SK-N-SH (cell line): Measurements from ENCODE around the gene TMEM51. TPM values are rescaled to one million over a fixed set of nuclear protein-coding genes. Genes with fewer than 3 reads are reported as not detected.

Experiments
- CTCF ChIA-PET: fragments of 300-600, 350-600 bp; formaldehyde crosslinking; extraction: SDS; loops from one replicate; lab custom pipeline; 2021; lab: Yijun Ruan, JAX
- POLR2A ChIA-PET: fragments of 350-600 bp; sonication (Branson Sonifier 250); formaldehyde crosslinking; extraction: SDS; loops from one replicate; lab custom pipeline; 2020; ENCODE audit warnings: antibody characterized with exemption, inconsistent platforms; lab: Yijun Ruan, JAX
- DNase-seq: peaks from one replicate; pipeline ENCODE4 v3.0.0; 2012
- H2AFZ ChIP-seq: fragments of 200-600 bp; sonication (generic); 2 replicates; pipeline ENCODE4 v1.8.1; 2016; ENCODE audit warnings: antibody characterized with exemption, mild to moderate bottlenecking, low read depth
- H3F3A ChIP-seq: fragments of 200-600 bp; sonication (generic); replicated peaks from 2 replicates; pipeline ENCODE3; 2016; ENCODE audit warnings: antibody characterized with exemption, mild to moderate bottlenecking; ENCODE audit not compliant: insufficient read depth
- H3K27ac ChIP-seq, 2 experiments: fragments of 200-500 bp in 1 of 2; fragments of 200-600 bp in 1 of 2; sonication (Bioruptor generic) in 1 of 2; sonication (generic), shearing (Covaris generic) in 1 of 2; 2 replicates each; pipeline versions ENCODE4 v1.5.1 to v1.6.1; 2014 to 2016; ENCODE audit warnings: low read depth in 2 of 2, inconsistent platforms in 1 of 2, low read length in 1 of 2, mild to moderate bottlenecking in 1 of 2, mixed read lengths in 1 of 2
- H3K27me3 ChIP-seq: fragments of 200-600 bp; sonication (generic), shearing (Covaris generic); 2 replicates; pipeline ENCODE4 v1.6.1; 2016; ENCODE audit warnings: mixed run types; ENCODE audit not compliant: insufficient read depth
- H3K36me3 ChIP-seq, 2 experiments: fragments of 200-500 bp in 1 of 2; fragments of 200-600 bp in 1 of 2; sonication (Bioruptor generic) in 1 of 2; sonication (generic) in 1 of 2; replicated peaks in 1 of 2; 2 replicates each; pipeline versions ENCODE3 to v1.5.1; 2014 to 2016; ENCODE audit warnings: low read length in 1 of 2, mild to moderate bottlenecking in 1 of 2; ENCODE audit not compliant: insufficient read depth in 2 of 2, control insufficient read depth in 1 of 2
- H3K4me1 ChIP-seq, 2 experiments: fragments of 200-500 bp in 1 of 2; fragments of 200-600 bp in 1 of 2; sonication (Bioruptor generic) in 1 of 2; sonication (generic), shearing (Covaris generic) in 1 of 2; 2 replicates each; pipeline versions ENCODE4 v1.5.1 to v1.6.1; 2014 to 2016; ENCODE audit warnings: low read depth in 1 of 2, low read length in 1 of 2, mixed run types in 1 of 2; ENCODE audit not compliant: insufficient read depth in 2 of 2, control insufficient read depth in 1 of 2
- H3K4me2 ChIP-seq: fragments of 200-600 bp; sonication (generic), shearing (Covaris generic); 2 replicates; pipeline ENCODE4 v1.6.1; 2017; ENCODE audit warnings: mixed run types
- H3K4me3 ChIP-seq, 2 experiments: fragments of 200-500 bp in 1 of 2; fragments of 200-600 bp in 1 of 2; sonication (Bioruptor generic) in 1 of 2; sonication (generic), shearing (Covaris generic) in 1 of 2; 2 replicates each; pipeline versions ENCODE4 v1.5.1 to v1.8.1; 2014 to 2016; ENCODE audit warnings: low read depth in 2 of 2, inconsistent platforms in 1 of 2, low read length in 1 of 2, mild to moderate bottlenecking in 1 of 2, mixed read lengths in 1 of 2, moderate library complexity in 1 of 2
- H3K79me2 ChIP-seq: fragments of 200-600 bp; sonication (generic); 2 replicates; pipeline ENCODE4 v1.8.1; 2017; ENCODE audit warnings: mild to moderate bottlenecking; ENCODE audit not compliant: insufficient read depth
- H3K9ac ChIP-seq: fragments of 200-600 bp; sonication (generic); 2 replicates; pipeline ENCODE4 v1.6.1; 2017; ENCODE audit warnings: mixed run types
- H3K9me2 ChIP-seq: fragments of 200-600 bp; sonication (generic); 2 replicates; pipeline ENCODE4 v1.6.1; 2017; ENCODE audit warnings: mixed run types
- H3K9me3 ChIP-seq: fragments of 200-600 bp; sonication (generic); 2 replicates; pipeline ENCODE4 v1.6.1; 2017; ENCODE audit warnings: mixed run types, mild to moderate bottlenecking, moderate library complexity
- H4K20me1 ChIP-seq: fragments of 200-600 bp; sonication (generic); 2 replicates; pipeline ENCODE4 v1.6.1; 2017; ENCODE audit warnings: mild to moderate bottlenecking, mixed run types; ENCODE audit not compliant: insufficient read depth
- FOSL2 ChIP-seq: IDR thresholded peaks from 2 replicates; pipeline ENCODE4 v1.4.0; 2012; ENCODE audit warnings: low read depth, mild to moderate bottlenecking, moderate library complexity, borderline replicate concordance
- FOXJ3 ChIP-seq: sonication (generic); formaldehyde crosslinking; IDR thresholded peaks from 2 replicates; pipeline ENCODE4 v1.5.1; 2020; ENCODE audit warnings: mild to moderate bottlenecking, missing genetic modification reagents
- FOXM1 ChIP-seq: IDR thresholded peaks from 2 replicates; pipeline ENCODE4 v1.4.0; 2012; ENCODE audit warnings: low read depth, mild to moderate bottlenecking
- GABPA ChIP-seq: IDR thresholded peaks from 2 replicates; pipeline ENCODE4 v1.4.0; 2012; ENCODE audit warnings: low read depth, mild to moderate bottlenecking
- JUND ChIP-seq: IDR thresholded peaks from 2 replicates; pipeline ENCODE4 v1.4.0; 2012
- MEF2A ChIP-seq: IDR thresholded peaks from 2 replicates; pipeline ENCODE4 v1.4.0; 2012; ENCODE audit warnings: low read depth, borderline replicate concordance
- NFIC ChIP-seq: IDR thresholded peaks from 2 replicates; pipeline ENCODE4 v1.4.0; 2012; ENCODE audit warnings: borderline replicate concordance
- RFX5 ChIP-seq: IDR thresholded peaks from 2 replicates; pipeline ENCODE4 v1.6.1; 2012; ENCODE audit warnings: mild to moderate bottlenecking, improper control_type of control experiment, low read length
- SIN3A ChIP-seq: IDR thresholded peaks from 2 replicates; pipeline ENCODE4 v1.6.1; 2012; ENCODE audit warnings: low read depth, mild to moderate bottlenecking, low read length, moderate library complexity, borderline replicate concordance
- USF2 ChIP-seq: fragments of 150-350 bp; IDR thresholded peaks from 2 replicates; pipeline ENCODE4 v1.6.1; 2017; ENCODE audit warnings: antibody characterized with exemption, low read length, low read depth, borderline replicate concordance
- WGBS: methylation state at CpG from one replicate; pipeline ENCODE4 v1.1.6; 2017; ENCODE audit warnings: low lambda C conversion rate; 5-methylcytosine and 5-hydroxymethylcytosine counted together
- polyA plus RNA-seq, 3 experiments: library from polyadenylated mRNA; depleted of rRNA; stranded (reverse); fragments of >200 nt; gene quantifications; 2 replicates each; pipeline ENCODE4 v1.2.3, GENCODE V29; 2012
- TF ChIP-seq, protein P1 (sequence below): fragments of 200-600 bp; sonication (generic); IDR thresholded peaks from 2 replicates; pipeline ENCODE4 v1.6.1; 2017; ENCODE audit warnings: antibody characterized with exemption, mild to moderate bottlenecking, moderate library complexity
- TF ChIP-seq, protein P2 (sequence below): IDR thresholded peaks from 2 replicates; pipeline ENCODE4 v1.6.1; 2012; ENCODE audit warnings: mild to moderate bottlenecking, low read depth, low read length, moderate library complexity
- TF ChIP-seq, protein P3 (sequence below): IDR thresholded peaks from 2 replicates; pipeline ENCODE4 v1.4.0; 2012; ENCODE audit warnings: low read depth

Gene TMEM51
- polyA plus RNA-seq, 1 of the 3 experiments (the other 2 are of a cell fraction) = 25.6 TPM

- Histone ChIP-seq H3K4me2 (no peak overlapping the region), H3K27ac (peak overlapping the region in 1 of 2 experiments; percentile 78; a peak in 2 of 4 replicates), H3K9me2 (no peaks in the 10 kb centered on the region), H3K27me3 (no peaks in the 10 kb centered on the region), H3K4me1 (peaks cover 11 to 13% of the 10 kb centered on the region in 2 experiments; a peak in 2 of 4 replicates), H2AFZ (no peak overlapping the region), H3F3A (peaks cover 6% of the 10 kb centered on the region), H3K79me2 (peaks cover 1% of the 10 kb centered on the region; the same call in 1 of the 2 replicates), H4K20me1 (no peaks in the 10 kb centered on the region), H3K4me3 (no peak overlapping the region), H3K36me3 (no peaks in the 10 kb centered on the region), H3K9ac (no peak overlapping the region), H3K9me3 (no peaks in the 10 kb centered on the region)
- ChIA-PET CTCF (interaction anchor here (1.5 kb wide), 2 partner anchors 105 to 138 kb away, joined by 3 to 4 read pairs; no protein-coding TSS in a partner anchor), POLR2A (interaction anchor here (0.7 kb wide), 1 partner anchor 15 kb away, joined by 3 read pairs; no protein-coding TSS in a partner anchor)
- 74% methylated on average over 3 of the region's 3 CpGs for WGBS
- DNase-seq = no peak
- TF ChIP-seq, protein P1, sequence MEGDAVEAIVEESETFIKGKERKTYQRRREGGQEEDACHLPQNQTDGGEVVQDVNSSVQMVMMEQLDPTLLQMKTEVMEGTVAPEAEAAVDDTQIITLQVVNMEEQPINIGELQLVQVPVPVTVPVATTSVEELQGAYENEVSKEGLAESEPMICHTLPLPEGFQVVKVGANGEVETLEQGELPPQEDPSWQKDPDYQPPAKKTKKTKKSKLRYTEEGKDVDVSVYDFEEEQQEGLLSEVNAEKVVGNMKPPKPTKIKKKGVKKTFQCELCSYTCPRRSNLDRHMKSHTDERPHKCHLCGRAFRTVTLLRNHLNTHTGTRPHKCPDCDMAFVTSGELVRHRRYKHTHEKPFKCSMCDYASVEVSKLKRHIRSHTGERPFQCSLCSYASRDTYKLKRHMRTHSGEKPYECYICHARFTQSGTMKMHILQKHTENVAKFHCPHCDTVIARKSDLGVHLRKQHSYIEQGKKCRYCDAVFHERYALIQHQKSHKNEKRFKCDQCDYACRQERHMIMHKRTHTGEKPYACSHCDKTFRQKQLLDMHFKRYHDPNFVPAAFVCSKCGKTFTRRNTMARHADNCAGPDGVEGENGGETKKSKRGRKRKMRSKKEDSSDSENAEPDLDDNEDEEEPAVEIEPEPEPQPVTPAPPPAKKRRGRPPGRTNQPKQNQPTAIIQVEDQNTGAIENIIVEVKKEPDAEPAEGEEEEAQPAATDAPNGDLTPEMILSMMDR = no peak
- TF ChIP-seq SIN3A (no peak), FOXJ3 (CRISPR knock-in tag) (no peak), JUND (no peak), GABPA (no peak), FOXM1 (no peak)
- TF ChIP-seq, protein P2, sequence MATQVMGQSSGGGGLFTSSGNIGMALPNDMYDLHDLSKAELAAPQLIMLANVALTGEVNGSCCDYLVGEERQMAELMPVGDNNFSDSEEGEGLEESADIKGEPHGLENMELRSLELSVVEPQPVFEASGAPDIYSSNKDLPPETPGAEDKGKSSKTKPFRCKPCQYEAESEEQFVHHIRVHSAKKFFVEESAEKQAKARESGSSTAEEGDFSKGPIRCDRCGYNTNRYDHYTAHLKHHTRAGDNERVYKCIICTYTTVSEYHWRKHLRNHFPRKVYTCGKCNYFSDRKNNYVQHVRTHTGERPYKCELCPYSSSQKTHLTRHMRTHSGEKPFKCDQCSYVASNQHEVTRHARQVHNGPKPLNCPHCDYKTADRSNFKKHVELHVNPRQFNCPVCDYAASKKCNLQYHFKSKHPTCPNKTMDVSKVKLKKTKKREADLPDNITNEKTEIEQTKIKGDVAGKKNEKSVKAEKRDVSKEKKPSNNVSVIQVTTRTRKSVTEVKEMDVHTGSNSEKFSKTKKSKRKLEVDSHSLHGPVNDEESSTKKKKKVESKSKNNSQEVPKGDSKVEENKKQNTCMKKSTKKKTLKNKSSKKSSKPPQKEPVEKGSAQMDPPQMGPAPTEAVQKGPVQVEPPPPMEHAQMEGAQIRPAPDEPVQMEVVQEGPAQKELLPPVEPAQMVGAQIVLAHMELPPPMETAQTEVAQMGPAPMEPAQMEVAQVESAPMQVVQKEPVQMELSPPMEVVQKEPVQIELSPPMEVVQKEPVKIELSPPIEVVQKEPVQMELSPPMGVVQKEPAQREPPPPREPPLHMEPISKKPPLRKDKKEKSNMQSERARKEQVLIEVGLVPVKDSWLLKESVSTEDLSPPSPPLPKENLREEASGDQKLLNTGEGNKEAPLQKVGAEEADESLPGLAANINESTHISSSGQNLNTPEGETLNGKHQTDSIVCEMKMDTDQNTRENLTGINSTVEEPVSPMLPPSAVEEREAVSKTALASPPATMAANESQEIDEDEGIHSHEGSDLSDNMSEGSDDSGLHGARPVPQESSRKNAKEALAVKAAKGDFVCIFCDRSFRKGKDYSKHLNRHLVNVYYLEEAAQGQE = no peak
Measured at GRCh38 chr1:15167386-15167785, 13.8 kb downstream of the TMEM51 start.

DNA sequence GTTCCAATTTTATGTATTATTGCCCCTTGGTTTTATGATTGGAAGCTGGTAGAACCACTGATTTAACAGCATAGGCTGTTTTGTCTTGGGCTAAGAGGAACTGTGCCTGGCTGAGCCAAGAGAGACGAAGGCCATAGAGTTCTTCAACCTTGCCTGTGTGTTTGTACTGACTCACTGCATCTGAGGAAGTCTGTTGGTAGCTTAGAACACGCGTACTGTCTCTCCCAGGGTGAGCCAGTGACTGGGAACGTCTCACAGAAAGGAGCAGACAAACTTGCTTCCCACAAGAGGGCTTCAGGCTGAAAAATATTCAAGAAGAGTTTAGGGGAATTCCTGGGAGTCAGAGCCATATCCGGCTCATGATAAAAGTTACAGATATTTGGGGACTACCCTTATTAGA, 14.9 kb downstream of the TMEM51 start:
- H3K27ac ChIP-seq = peak overlapping the region in 1 of 2 experiments; percentile 78; a peak in 2 of 4 replicates
- H3K36me3 ChIP-seq = no peaks in the 10 kb centered on the region
- H4K20me1 ChIP-seq = no peaks in the 10 kb centered on the region
- DNase-seq = no peak
- H3F3A ChIP-seq = peaks cover 6% of the 10 kb centered on the region
- peak overlapping the region; percentile 35; the same call in 1 of the 2 replicates for H3K4me2 ChIP-seq
- POLR2A ChIA-PET = no interaction called here
- no peaks in the 10 kb centered on the region; the same call in 1 of the 2 replicates for H3K79me2 ChIP-seq
- 28% methylated on average over 5 of the region's 5 CpGs for WGBS
- H3K4me3 ChIP-seq = no peak overlapping the region
- H3K9me2 ChIP-seq = no peaks in the 10 kb centered on the region
- no peak overlapping the region for H2AFZ ChIP-seq
- TF ChIP-seq RFX5 = no peak
- TF ChIP-seq MEF2A = no peak
- TF ChIP-seq, protein P1 = peak; percentile 30; the same call in 1 of the 2 replicates
- TF ChIP-seq FOXM1 = no peak
- TF ChIP-seq, protein P3, sequence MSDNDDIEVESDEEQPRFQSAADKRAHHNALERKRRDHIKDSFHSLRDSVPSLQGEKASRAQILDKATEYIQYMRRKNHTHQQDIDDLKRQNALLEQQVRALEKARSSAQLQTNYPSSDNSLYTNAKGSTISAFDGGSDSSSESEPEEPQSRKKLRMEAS = peak; percentile 75; the same call in 1 of the 2 replicates
- no peak for TF ChIP-seq SIN3A
- 0 out of 2 replicates have a peak, but pooled peaks have one; percentile 17 for TF ChIP-seq JUND
- TF ChIP-seq FOSL2 = peak; percentile 29; the same call in 1 of the 2 replicates
- no peak for TF ChIP-seq NFIC
- no peak for TF ChIP-seq USF2
- TF ChIP-seq, all 33 proteins: peak for 4
- Histone ChIP-seq H3K4me1 (peaks cover 11 to 19% of the 10 kb centered on the region in 2 experiments; a peak in 2 of 4 replicates), H3K27me3 (no peaks in the 10 kb centered on the region), H3K9ac (peak overlapping the region; percentile 30; the same call in 1 of the 2 replicates), H3K9me3 (no peaks in the 10 kb centered on the region)
- CTCF ChIA-PET = interaction anchor here (0.8 to 1.9 kb wide), 6 partner anchors 9 to 137 kb away, joined by 3 to 5 read pairs (median 4); no protein-coding TSS in a partner anchor
